Activated CD4-positive, alpha-beta memory T cell treated with anti-CD3 and anti-CD28 coated beads for 36 hours (primary cell): ENCODE data around the gene ORMDL3. TPM values are rescaled to one million over a fixed set of nuclear protein-coding genes. Genes with fewer than 3 reads are reported as not detected.
A peak's percentile ranks its signal among the peaks of the same experiment; 100 is the strongest.
"Not testable (repeated sequence)": the region's sequence is repeated elsewhere in the genome, so short reads cannot be mapped to it uniquely, and the experiment has no call there.

Experiments used
- CTCF ChIA-PET: fragments of 350-600 bp; sonication (Branson Sonifier 250); formaldehyde crosslinking; loops from one replicate; lab custom pipeline; 2021; ENCODE audit warnings: antibody characterized with exemption, inconsistent platforms; lab: Charles Lee
- POLR2A ChIA-PET: fragments of 350-600 bp; sonication (Branson Sonifier 250); formaldehyde crosslinking; loops from one replicate; lab custom pipeline; 2021; ENCODE audit warnings: antibody characterized with exemption; lab: Charles Lee
- DNase-seq: peaks from one replicate; pipeline ENCODE4 v3.0.0-alpha.2; 2020
- H3K27ac Mint-ChIP-seq: one replicate; pipeline ENCODE4 v1.8.0; 2021; ENCODE audit warnings: mixed read lengths
- H3K27me3 Mint-ChIP-seq: one replicate; pipeline ENCODE4 v1.8.0; 2021; ENCODE audit warnings: mixed read lengths
- H3K36me3 Mint-ChIP-seq: one replicate; pipeline ENCODE4 v1.8.0; 2021; ENCODE audit warnings: mixed read lengths
- H3K4me1 Mint-ChIP-seq: one replicate; pipeline ENCODE4 v1.8.0; 2021; ENCODE audit warnings: low read depth, mixed read lengths
- H3K4me3 Mint-ChIP-seq: one replicate; pipeline ENCODE4 v1.8.0; 2021; ENCODE audit warnings: mild to moderate bottlenecking, mixed read lengths
- H3K9me3 Mint-ChIP-seq: one replicate; pipeline ENCODE4 v1.8.0; 2021; ENCODE audit warnings: mixed read lengths
- intact Hi-C: fragments of 100-400 bp; cut with micrococcal nuclease; formaldehyde crosslinking; loops from one replicate; pipeline ENCODE4 v1.15.1; 2023
- total RNA-seq, 2 experiments: library from RNA; stranded (reverse); gene quantifications; one replicate each; pipeline ENCODE4 v1.2.3, GENCODE V29; 2021

ORMDL3 gene
- total RNA-seq, 2 experiments from 2014 or later, result 53.7 to 58.3 TPM

DNA sequence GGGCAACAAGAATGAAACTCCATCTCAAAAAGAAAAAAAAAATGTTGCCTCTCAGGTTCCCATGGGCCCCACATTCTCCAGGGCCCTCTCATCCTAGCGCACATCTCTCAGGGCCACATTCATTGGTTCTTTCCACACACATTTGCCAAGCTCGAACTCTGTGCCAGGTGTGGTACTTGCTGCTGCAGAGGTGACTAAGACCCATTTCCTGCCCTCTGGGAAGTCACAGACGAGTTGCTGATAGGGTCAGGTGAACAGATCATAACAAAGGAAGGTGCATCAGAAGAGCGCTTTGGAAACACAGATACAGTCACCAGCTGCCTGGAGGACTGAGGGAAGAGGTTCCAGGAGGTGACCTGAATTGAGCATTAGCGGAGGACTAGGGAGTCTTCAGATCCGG is 36.4 kb upstream of the ORMDL3 start:
- H3K4me3 Mint-ChIP-seq, result no peak overlapping the region
- no peaks in the 10 kb centered on the region for H3K27me3 Mint-ChIP-seq
- ChIA-PET POLR2A (interaction anchor here (0.7 kb wide), 1 partner anchor 37 kb away, joined by 3 read pairs; no protein-coding TSS in a partner anchor), CTCF (interaction anchor here (0.7 to 1.1 kb wide), 2 partner anchors 91 to 436 kb away, joined by 3 read pairs; no protein-coding TSS in a partner anchor)
- DNase-seq, result peak; percentile 53
- peaks cover 24% of the 10 kb centered on the region for H3K4me1 Mint-ChIP-seq
- intact Hi-C loops, result no loop called here
- no peaks in the 10 kb centered on the region for H3K36me3 Mint-ChIP-seq
- H3K9me3 Mint-ChIP-seq, result no peaks in the 10 kb centered on the region
- H3K27ac Mint-ChIP-seq, result peak overlapping the region; percentile 40

DNA sequence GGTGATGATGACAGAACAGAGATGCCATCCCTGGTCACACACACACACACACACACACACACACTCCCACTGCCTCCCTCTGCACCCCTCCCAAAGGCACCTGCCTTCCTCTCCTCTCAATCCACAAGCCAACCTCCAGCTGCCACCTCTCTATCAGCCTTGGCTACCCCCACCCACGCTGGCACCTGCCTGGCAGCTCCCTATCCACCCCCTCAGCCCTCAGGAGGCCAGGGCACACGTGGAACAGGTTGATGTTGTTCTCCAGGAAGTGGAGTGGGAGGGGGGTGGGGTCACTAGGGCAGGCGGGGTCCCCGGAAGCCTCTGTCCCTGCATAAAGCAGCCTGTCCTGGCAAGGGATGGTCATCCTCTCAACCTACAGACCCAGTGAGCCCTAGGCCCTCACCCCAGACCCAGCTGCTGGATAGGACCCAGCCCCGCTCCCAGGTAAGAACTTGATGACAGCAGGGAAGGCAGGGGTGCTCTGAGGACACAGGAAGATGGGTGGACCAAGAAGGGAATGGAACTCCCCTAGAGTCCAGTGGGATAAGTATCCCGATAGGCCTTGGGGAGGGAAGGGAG is 35.3 kb upstream of the ORMDL3 start, which contains the start of gene GSDMA:
Gene GSDMA, plus strand, starts transcription at position 363 of the 579 bp plus-strand sequence. CDS start 2,684 bp downstream, outside the sequence.
- Mint-ChIP-seq H3K4me1 (peaks cover 24% of the 10 kb centered on the region), H3K4me3 (no peak within 1 kb of the TSS), H3K27me3 (no peaks in the 10 kb centered on the region), H3K27ac (peak within 1 kb of the TSS; percentile 40), H3K36me3 (no peaks in the 10 kb centered on the region), H3K9me3 (no peaks in the 10 kb centered on the region)
- no peak for DNase-seq
- CTCF ChIA-PET, result interaction anchor here (0.7 to 1.0 kb wide), 4 partner anchors 18 to 339 kb away, joined by 3 read pairs; partner anchors contain the start of gene PSMD3
- intact Hi-C loops, result no loop called here
- POLR2A ChIA-PET, result no interaction called here

DNA sequence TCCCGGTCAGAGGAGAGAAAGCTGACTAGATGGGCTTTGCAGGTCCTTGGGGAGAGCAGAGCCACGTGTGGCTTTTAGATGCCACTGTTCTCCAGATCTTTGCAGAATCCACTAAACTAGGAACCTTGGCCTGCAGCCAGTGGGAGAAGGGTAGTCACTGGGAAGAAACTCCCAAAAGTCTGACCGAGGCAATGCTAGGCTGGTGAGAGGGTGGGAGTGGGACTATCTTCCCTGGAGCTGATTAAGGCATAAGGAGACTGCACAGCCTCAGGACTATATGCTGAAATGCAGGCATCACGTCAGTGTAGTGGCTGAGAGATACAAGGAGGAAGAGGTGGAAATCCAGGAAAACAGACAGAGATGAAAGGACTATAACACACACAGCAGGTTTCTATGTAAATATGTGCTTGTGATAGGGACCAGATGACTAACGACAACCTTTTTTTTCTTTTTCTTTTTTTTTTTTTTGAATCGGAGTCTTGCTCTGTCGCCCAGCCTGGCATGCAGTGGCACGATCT is 33.2 kb upstream of the ORMDL3 start:
- H3K27ac Mint-ChIP-seq, result no peak overlapping the region
- CTCF ChIA-PET, result interaction anchor here (5.3 kb wide), 1 partner anchor 18 kb away, joined by 77 read pairs; the partner anchor contains the start of gene PSMD3
- POLR2A ChIA-PET, result no interaction called here
- no peaks in the 10 kb centered on the region for H3K27me3 Mint-ChIP-seq
- intact Hi-C loops, result no loop called here
- H3K36me3 Mint-ChIP-seq, result no peaks in the 10 kb centered on the region
- peaks cover 19% of the 10 kb centered on the region for H3K4me1 Mint-ChIP-seq
- H3K4me3 Mint-ChIP-seq, result no peak overlapping the region
- no peak for DNase-seq
- H3K9me3 Mint-ChIP-seq, result no peaks in the 10 kb centered on the region

DNA sequence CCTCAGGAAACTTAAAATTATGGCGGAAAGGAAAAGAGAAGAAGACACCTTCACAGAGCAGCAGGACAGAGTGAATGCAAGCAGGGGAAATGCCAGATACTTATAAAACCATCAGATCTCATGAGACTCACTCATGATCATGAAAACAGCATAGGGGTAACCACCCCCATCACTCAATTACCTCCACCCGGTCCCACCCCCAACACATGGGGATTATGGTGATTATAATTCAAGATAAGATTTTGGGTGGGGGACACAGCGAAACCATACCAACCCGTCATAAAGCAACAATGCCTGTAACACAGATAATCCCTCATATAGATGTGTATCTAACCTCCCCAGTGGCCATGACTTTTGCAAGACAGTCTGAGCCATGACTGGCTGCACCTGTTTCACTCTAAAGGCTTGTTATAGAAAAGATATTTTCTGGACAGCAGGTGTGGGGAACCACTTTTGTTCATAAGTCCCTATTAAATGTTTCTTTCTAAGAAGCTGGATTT is 28.4 kb upstream of the ORMDL3 start:
- H3K36me3 Mint-ChIP-seq, result no peaks in the 10 kb centered on the region
- H3K27ac Mint-ChIP-seq, result no peak overlapping the region

DNA sequence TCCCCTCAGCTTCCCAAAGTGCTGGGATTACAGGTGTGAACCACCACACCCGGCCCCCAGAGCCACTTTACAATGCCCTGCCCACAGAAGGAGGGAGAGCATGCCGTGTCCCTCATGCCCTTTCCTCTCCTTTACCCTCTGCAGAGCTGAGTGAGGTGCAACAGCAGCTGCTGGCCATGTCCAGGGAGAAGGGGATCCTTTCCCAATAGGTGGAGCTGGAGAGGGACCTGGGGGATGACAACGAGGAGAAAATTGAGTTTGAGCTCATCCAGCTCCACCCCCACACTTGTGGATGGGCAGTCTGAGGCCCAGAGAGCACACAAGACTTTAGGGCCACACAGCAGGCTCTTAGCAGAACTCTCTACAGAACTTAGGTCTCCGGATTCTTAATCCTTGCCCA is 27.5 kb upstream of the ORMDL3 start:
- intact Hi-C loops, result no loop called here
- no peaks in the 10 kb centered on the region for H3K27me3 Mint-ChIP-seq
- no peaks in the 10 kb centered on the region for H3K36me3 Mint-ChIP-seq
- peaks cover 10% of the 10 kb centered on the region for H3K4me1 Mint-ChIP-seq
- H3K27ac Mint-ChIP-seq, result no peak overlapping the region
- CTCF ChIA-PET, result interaction anchor here (0.6 to 1.9 kb wide), 6 partner anchors 25 to 333 kb away, joined by 3 to 8 read pairs (median 5); partner anchors contain the start of gene PSMD3
- H3K9me3 Mint-ChIP-seq, result no peaks in the 10 kb centered on the region
- H3K4me3 Mint-ChIP-seq, result no peak overlapping the region
- POLR2A ChIA-PET, result no interaction called here
- no peak for DNase-seq

More for the DNA sequence above, 28.4 kb upstream of the ORMDL3 start:
- no peaks in the 10 kb centered on the region for H3K27me3 Mint-ChIP-seq
- intact Hi-C loops, result no loop called here
- H3K4me3 Mint-ChIP-seq, result no peak overlapping the region
- POLR2A ChIA-PET, result no interaction called here
- no peak for DNase-seq
- CTCF ChIA-PET, result interaction anchor here (0.9 to 5.3 kb wide), 3 partner anchors 18 to 334 kb away, joined by 3 to 77 read pairs (median 37); partner anchors contain the start of gene PSMD3
- peaks cover 10% of the 10 kb centered on the region for H3K4me1 Mint-ChIP-seq
- no peaks in the 10 kb centered on the region for H3K9me3 Mint-ChIP-seq

DNA sequence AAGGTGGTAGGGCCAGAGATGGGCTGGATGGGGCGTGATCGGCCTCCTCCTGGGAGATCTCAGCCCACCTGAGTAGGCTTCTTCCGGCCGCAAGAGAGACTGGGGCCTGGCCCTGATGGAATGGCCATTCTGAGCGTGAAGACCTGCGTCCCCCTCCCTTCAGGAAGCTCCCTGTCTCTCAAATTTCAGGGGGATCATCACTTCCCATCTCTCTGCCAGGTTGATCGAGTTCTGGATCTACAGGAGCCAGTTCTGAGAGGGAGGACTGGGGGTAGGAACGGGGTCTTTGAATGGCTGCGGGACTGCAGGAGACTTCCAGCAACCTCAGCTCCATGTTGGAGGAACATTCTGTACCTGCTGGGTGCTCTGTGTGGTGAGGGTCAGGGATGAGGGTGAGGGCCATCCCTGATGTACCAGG is 26.1 kb upstream of the ORMDL3 start:
- Mint-ChIP-seq H3K4me1 (peaks cover 6% of the 10 kb centered on the region), H3K9me3 (no peaks in the 10 kb centered on the region), H3K36me3 (no peaks in the 10 kb centered on the region), H3K4me3 (peak overlapping the region; percentile 76), H3K27me3 (no peaks in the 10 kb centered on the region), H3K27ac (peak overlapping the region; percentile 73)
- no peak for DNase-seq
- ChIA-PET CTCF (interaction anchor here (1.1 to 1.9 kb wide), 3 partner anchors 27 to 332 kb away, joined by 5 to 8 read pairs (median 7); partner anchors contain the start of gene PSMD3), POLR2A (no interaction called here)
- intact Hi-C loops, result loop anchor here (1.0 to 2.0 kb wide), 3 partner anchors 27 to 87 kb away; partner anchors contain the start of genes LRRC3C, ORMDL3 and PSMD3

DNA sequence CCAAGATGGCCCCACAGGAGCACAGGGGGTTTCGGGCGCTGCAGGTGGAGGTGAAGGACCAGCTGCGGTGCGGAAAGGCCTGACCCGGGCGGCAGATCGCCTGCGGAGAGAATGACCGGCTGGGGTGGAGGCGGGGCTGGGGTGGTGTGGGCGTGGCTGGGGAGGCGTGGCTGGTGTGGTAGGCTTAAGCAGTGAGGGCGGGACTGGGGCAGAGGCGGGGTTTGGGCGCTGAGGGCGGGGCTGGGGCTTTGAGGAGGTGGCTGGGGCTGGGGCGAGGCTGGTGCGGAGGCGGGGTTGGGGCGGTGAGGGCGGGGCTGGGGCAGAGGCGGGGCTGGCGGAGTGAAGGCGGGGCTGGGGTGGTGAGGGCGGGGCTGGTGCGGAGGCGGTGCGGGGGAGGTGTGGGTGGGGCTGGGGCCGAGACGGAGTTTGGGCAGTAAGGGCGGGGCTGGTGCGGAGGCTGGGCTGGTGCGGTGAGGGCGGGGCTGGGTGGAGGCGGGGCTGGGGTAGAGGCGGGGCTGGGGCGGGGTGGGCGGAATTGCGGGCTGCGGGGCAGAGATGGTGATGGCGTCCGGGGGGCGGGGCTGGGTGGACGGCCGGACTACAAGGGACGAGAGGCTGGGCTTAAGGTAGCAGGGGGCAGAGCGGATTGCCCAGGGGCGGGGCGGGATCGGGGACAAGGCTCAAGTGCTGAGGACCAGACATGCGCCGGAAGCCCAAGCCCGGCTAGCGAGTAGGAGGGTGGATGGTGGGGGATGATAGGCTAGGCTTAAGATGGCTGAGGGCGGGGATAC is 25.5 kb upstream of the ORMDL3 start:
- peak overlapping the region; percentile 76 for H3K4me3 Mint-ChIP-seq
- peaks cover 6% of the 10 kb centered on the region for H3K4me1 Mint-ChIP-seq
- H3K27ac Mint-ChIP-seq, result peak overlapping the region; percentile 73

DNA sequence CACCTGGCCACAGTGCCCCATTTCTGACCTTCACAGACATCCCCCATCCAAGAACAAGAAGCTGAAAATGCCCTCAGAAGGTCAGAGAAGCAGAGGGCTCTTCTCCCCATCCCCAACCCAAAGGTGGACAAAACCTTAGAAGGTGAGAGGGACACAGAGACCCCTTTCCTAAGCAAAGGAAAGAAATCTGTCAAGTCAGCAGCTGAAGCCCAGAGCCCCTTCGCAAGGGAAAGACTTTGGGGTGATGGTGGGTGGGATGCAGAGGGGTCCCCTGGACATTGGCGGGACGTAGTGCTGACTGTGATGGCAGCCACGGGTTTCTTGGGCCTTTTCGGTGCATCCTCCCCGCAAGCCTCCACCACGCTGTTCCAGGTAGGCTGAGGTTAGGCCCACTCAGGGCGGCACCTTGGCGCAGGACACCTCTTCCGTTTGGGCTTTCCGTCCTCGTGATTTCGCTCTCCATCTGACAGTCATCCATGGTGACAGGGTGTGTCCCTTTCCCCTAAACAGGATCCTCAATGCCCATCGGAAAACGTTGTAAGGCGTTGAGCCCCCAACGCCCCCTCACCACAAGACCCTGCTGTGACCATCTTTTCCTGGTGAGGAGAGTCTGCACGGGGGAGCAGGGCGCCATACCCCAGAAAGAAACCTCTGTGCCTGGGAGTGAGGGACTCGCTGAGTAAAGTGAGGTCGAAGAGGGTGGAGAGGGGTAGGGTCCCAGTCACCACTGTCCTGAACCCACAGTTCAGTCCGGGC is 24.7 kb upstream of the ORMDL3 start:
- no peaks in the 10 kb centered on the region for H3K9me3 Mint-ChIP-seq
- H3K27me3 Mint-ChIP-seq, result no peaks in the 10 kb centered on the region
- H3K4me3 Mint-ChIP-seq, result peak overlapping the region; percentile 39
- no peaks in the 10 kb centered on the region for H3K36me3 Mint-ChIP-seq
- intact Hi-C loops, result loop anchor here (2.0 kb wide), 2 partner anchors 25 to 85 kb away; partner anchors contain the start of genes LRRC3C and ORMDL3
- no peak overlapping the region for H3K27ac Mint-ChIP-seq
- no peak for DNase-seq
- POLR2A ChIA-PET, result no interaction called here
- H3K4me1 Mint-ChIP-seq, result peaks cover 6% of the 10 kb centered on the region
- CTCF ChIA-PET, result no interaction called here

More for the DNA sequence above, 25.5 kb upstream of the ORMDL3 start:
- peak; percentile 98 for DNase-seq
- Mint-ChIP-seq H3K36me3 (no peaks in the 10 kb centered on the region), H3K9me3 (no peaks in the 10 kb centered on the region), H3K27me3 (no peaks in the 10 kb centered on the region)
- intact Hi-C loops, result loop anchor here (1.0 to 2.0 kb wide), 3 partner anchors 26 to 86 kb away; partner anchors contain the start of genes LRRC3C, ORMDL3 and PSMD3
- POLR2A ChIA-PET, result no interaction called here
- CTCF ChIA-PET, result interaction anchor here (1.1 to 1.9 kb wide), 2 partner anchors 28 to 331 kb away, joined by 7 to 8 read pairs; partner anchors contain the start of gene PSMD3

DNA sequence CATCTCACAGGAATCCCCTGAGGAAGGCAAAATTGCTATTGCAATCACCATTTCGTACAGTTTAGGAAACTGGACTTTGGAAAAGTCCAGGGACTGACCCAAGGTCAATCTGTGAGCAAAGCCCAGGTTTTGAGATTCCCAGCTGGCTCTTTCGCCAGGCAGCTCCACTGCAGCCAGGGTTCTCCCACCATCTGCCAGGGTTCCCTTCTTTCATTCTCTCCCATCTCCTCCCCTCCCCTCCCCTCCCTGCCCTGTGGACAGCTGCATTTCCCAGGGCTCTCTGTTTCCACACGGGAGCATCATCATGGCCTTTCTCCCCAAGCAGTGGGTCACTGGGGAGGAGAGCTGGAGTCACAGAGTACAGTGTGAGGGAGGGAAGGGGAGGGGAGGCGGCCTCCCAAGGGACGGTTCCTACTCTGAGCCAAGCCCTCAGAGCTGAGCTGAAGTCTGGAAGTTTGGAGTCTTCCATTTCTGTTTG is 23.5 kb upstream of the ORMDL3 start:
- Mint-ChIP-seq H3K27ac (no peak overlapping the region), H3K36me3 (no peaks in the 10 kb centered on the region), H3K27me3 (no peaks in the 10 kb centered on the region), H3K4me3 (no peak overlapping the region), H3K9me3 (no peaks in the 10 kb centered on the region), H3K4me1 (peaks cover 6% of the 10 kb centered on the region)
- ChIA-PET CTCF (no interaction called here), POLR2A (no interaction called here)
- intact Hi-C loops, result no loop called here
- DNase-seq, result no peak

DNA sequence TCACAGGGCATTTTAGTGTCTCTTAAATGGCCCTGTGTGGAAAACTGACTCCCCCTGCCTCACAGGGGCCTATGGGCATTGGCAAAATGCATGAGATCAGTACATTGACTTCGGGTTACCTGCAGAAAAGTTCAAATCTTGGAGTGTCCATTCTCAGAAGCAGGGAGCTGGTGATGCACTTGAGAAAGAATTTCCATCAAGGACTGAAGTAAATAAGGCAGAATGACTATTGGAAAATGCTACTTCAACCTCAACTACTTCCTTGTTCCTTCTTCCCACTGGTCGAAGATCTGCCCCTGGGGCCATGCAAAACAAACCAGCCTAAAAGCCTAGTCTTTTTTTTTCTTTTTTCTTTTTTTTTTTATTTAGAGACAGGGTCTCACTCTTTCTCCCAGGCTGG is 21.6 kb upstream of the ORMDL3 start:
- POLR2A ChIA-PET, result no interaction called here
- DNase-seq, result no peak
- H3K36me3 Mint-ChIP-seq, result no peaks in the 10 kb centered on the region
- H3K4me1 Mint-ChIP-seq, result peaks cover 6% of the 10 kb centered on the region
- H3K9me3 Mint-ChIP-seq, result no peaks in the 10 kb centered on the region
- intact Hi-C loops, result no loop called here
- H3K27me3 Mint-ChIP-seq, result no peaks in the 10 kb centered on the region
- CTCF ChIA-PET, result interaction anchor here (2.4 kb wide), 1 partner anchor 9 kb away, joined by 14 read pairs; no protein-coding TSS in a partner anchor
- H3K4me3 Mint-ChIP-seq, result no peak overlapping the region
- no peak overlapping the region for H3K27ac Mint-ChIP-seq

DNA sequence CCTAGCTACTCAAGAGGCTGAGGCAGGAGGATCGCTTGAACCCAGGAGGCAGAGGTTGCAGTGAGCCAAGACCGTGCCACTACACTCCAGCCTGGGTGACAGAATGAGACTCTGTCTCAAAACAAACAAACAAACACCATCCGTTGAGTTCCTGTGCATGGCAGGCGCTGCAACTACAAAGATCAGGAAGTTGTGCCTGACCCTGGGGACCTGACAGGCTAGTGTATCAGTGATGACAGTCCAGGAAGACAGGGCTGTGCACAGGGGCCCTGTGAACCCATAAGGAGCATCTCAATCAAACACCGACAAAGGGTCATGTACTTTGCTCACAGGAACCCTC is 21.1 kb upstream of the ORMDL3 start:
- H3K9me3 Mint-ChIP-seq, intact Hi-C loops, H3K27me3 Mint-ChIP-seq, DNase-seq, POLR2A ChIA-PET, H3K27ac Mint-ChIP-seq, H3K36me3 Mint-ChIP-seq, H3K4me1 Mint-ChIP-seq, H3K4me3 Mint-ChIP-seq: not testable (repeated sequence)
- CTCF ChIA-PET, result interaction anchor here (2.4 kb wide), 1 partner anchor 10 kb away, joined by 14 read pairs; no protein-coding TSS in a partner anchor
